WTC11 (cell line): ENCODE measurements around the gene TNNI3K. TPM values are rescaled to one million over a fixed set of nuclear protein-coding genes. Genes with fewer than 3 reads are reported as not detected.

Experiments used
- ATAC-seq: fragments of 200-7000 bp; cut with Tn5 transposase; 2 replicates; pipeline ENCODE4 v1.10.0; 2021; ENCODE audit warnings: mild to moderate bottlenecking, moderate library complexity
- CTCF ChIA-PET: fragments of 300-600 bp; sonication (Branson Sonifier 250); formaldehyde crosslinking; loops from one replicate; lab custom pipeline; 2021; ENCODE audit warnings: antibody characterized with exemption; lab: Charles Lee
- POLR2A ChIA-PET: fragments of 350-600 bp; sonication (Branson Sonifier 250); formaldehyde crosslinking; loops from one replicate; lab custom pipeline; 2021; ENCODE audit warnings: antibody characterized with exemption; lab: Charles Lee
- DNase-seq: peaks from one replicate; pipeline ENCODE4 v3.0.0; 2021; ENCODE audit warnings: low spot score
- H3K27ac Mint-ChIP-seq: 2 replicates; pipeline ENCODE4 v1.8.0; 2021; ENCODE audit warnings: mixed read lengths
- H3K27me3 Mint-ChIP-seq: 2 replicates; pipeline ENCODE4 v1.8.0; 2021; ENCODE audit warnings: low read depth, mild to moderate bottlenecking, moderate library complexity, mixed read lengths
- H3K36me3 Mint-ChIP-seq: 2 replicates; pipeline ENCODE4 v1.8.0; 2021; ENCODE audit warnings: mixed read lengths
- H3K4me1 Mint-ChIP-seq: 2 replicates; pipeline ENCODE4 v1.8.0; 2022; ENCODE audit warnings: mixed read lengths
- H3K4me3 Mint-ChIP-seq: 2 replicates; pipeline ENCODE4 v1.8.0; 2021; ENCODE audit warnings: mild to moderate bottlenecking, moderate library complexity, mixed read lengths
- H3K9me3 Mint-ChIP-seq: 2 replicates; pipeline ENCODE4 v1.8.0; 2021; ENCODE audit warnings: mixed read lengths
- CBFB ChIP-seq: sonication (generic); formaldehyde crosslinking; IDR thresholded peaks from 2 replicates; pipeline ENCODE4 v1.8.1; 2022; ENCODE audit warnings: mild to moderate bottlenecking, low read depth, missing genetic modification reagents
- E2F4 ChIP-seq: sonication (generic); formaldehyde crosslinking; IDR thresholded peaks from 2 replicates; pipeline ENCODE4 v1.8.1; 2022; ENCODE audit warnings: low read depth, mild to moderate bottlenecking, moderate library complexity, missing genetic modification reagents, borderline replicate concordance
- EMX1 ChIP-seq: fragments of 250-450 bp; sonication (Bioruptor Pico); IDR thresholded peaks from 2 replicates; pipeline ENCODE4 v1.8.0; 2021; ENCODE audit warnings: mild to moderate bottlenecking
- ESRRA ChIP-seq: sonication (generic); formaldehyde crosslinking; IDR thresholded peaks from 2 replicates; pipeline ENCODE4 v1.8.1; 2022; ENCODE audit warnings: mild to moderate bottlenecking, missing genetic modification reagents, borderline replicate concordance
- FOXJ3 ChIP-seq: sonication (generic); formaldehyde crosslinking; IDR thresholded peaks from 2 replicates; pipeline ENCODE4 v1.9.0; 2021; ENCODE audit warnings: missing genetic modification reagents, mild to moderate bottlenecking, borderline replicate concordance
- JUN ChIP-seq: sonication (generic); formaldehyde crosslinking; IDR thresholded peaks from 2 replicates; pipeline ENCODE4 v1.8.0; 2023; ENCODE audit warnings: mild to moderate bottlenecking, missing genetic modification reagents
- PRDM15 ChIP-seq: sonication (generic); formaldehyde crosslinking; IDR thresholded peaks from 2 replicates; pipeline ENCODE4 v1.8.0; 2022; ENCODE audit warnings: missing genetic modification reagents
- PREB ChIP-seq: sonication (generic); formaldehyde crosslinking; IDR thresholded peaks from 2 replicates; pipeline ENCODE4 v1.8.1; 2022; ENCODE audit warnings: mild to moderate bottlenecking, missing genetic modification reagents, moderate library complexity, borderline replicate concordance
- RORB ChIP-seq: fragments of 250-450 bp; sonication (Bioruptor Pico); IDR thresholded peaks from 2 replicates; pipeline ENCODE4 v1.9.0; 2021; ENCODE audit warnings: mild to moderate bottlenecking
- TCF7 ChIP-seq: sonication (generic); formaldehyde crosslinking; IDR thresholded peaks from 2 replicates; pipeline ENCODE4 v1.8.0; 2022; ENCODE audit warnings: mild to moderate bottlenecking, low read depth, missing genetic modification reagents, moderate library complexity
- TEAD4 ChIP-seq: sonication (generic); formaldehyde crosslinking; IDR thresholded peaks from 2 replicates; pipeline ENCODE4 v1.8.0; 2022; ENCODE audit warnings: mild to moderate bottlenecking, missing genetic modification reagents
- USF2 ChIP-seq: sonication (generic); formaldehyde crosslinking; IDR thresholded peaks from 2 replicates; pipeline ENCODE4 v1.8.1; 2023; ENCODE audit warnings: mild to moderate bottlenecking, missing genetic modification reagents, moderate library complexity
- ZNF138 ChIP-seq: sonication (generic); formaldehyde crosslinking; conservative IDR thresholded peaks from 2 replicates; pipeline ENCODE4 v1.8.1; 2022; ENCODE audit warnings: mild to moderate bottlenecking, moderate library complexity, missing genetic modification reagents
- ZNF232 ChIP-seq: sonication (generic); formaldehyde crosslinking; IDR thresholded peaks from 2 replicates; pipeline ENCODE4 v1.8.0; 2022; ENCODE audit warnings: mild to moderate bottlenecking, missing genetic modification reagents
- ZNF263 ChIP-seq: sonication (generic); formaldehyde crosslinking; IDR thresholded peaks from 2 replicates; pipeline ENCODE4 v1.8.1; 2022; ENCODE audit warnings: low read depth, mild to moderate bottlenecking, moderate library complexity, missing genetic modification reagents
- ZNF317 ChIP-seq: sonication (generic); formaldehyde crosslinking; IDR thresholded peaks from 2 replicates; pipeline ENCODE4 v1.8.1; 2023; ENCODE audit warnings: low read depth, mild to moderate bottlenecking, moderate library complexity, missing genetic modification reagents, borderline replicate concordance
- ZNF423 ChIP-seq: fragments of 250-450 bp; sonication (Bioruptor Pico); IDR thresholded peaks from 2 replicates; pipeline ENCODE4 v2.1.2; 2022; ENCODE audit warnings: mild to moderate bottlenecking, moderate library complexity
- total RNA-seq: library from RNA; stranded (reverse); gene quantifications from 3 replicates; pipeline ENCODE4 v1.2.3, GENCODE V29; 2021
- TF ChIP-seq, protein P1 (sequence below): sonication (generic); formaldehyde crosslinking; IDR thresholded peaks from 2 replicates; pipeline ENCODE4 v1.8.0; 2023; ENCODE audit warnings: missing genetic modification reagents
- TF ChIP-seq, protein P2 (sequence below): sonication (generic); formaldehyde crosslinking; IDR thresholded peaks from 2 replicates; pipeline ENCODE4 v1.8.1; 2022; ENCODE audit warnings: missing genetic modification reagents, borderline replicate concordance
- TF ChIP-seq, protein P3 (sequence below): fragments of 250-450 bp; sonication (Bioruptor Pico); IDR thresholded peaks from 2 replicates; pipeline ENCODE4 v2.1.2; 2022; ENCODE audit warnings: mild to moderate bottlenecking, moderate library complexity
- TF ChIP-seq, protein P4 (sequence below): sonication (generic); formaldehyde crosslinking; IDR thresholded peaks from 2 replicates; pipeline ENCODE4 v1.8.1; 2023; ENCODE audit warnings: mild to moderate bottlenecking, missing genetic modification reagents, moderate library complexity

TNNI3K gene
- total RNA-seq, 1 experiment from 2014 or later: 0.07 TPM

DNA sequence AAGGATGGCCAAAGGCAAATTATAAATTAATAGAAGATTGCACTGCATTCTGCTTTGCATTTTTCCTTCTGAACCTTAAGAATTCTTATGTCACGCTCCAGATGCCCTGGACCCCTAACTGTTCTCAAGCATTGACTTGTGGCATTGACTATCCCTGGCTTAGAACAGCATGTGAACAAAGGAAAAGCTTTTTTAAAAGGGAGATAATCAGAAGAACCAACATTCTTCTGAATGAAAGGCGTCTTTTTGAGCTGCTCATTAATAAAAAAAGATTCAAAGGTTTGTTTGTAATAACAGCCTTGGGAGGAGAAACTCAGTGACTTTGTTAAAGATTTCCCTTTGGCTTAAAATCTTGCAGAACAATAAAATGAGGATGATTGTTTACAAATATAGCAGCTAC, 105.5 kb downstream of the TNNI3K start (continued):
- TF ChIP-seq, protein P1, sequence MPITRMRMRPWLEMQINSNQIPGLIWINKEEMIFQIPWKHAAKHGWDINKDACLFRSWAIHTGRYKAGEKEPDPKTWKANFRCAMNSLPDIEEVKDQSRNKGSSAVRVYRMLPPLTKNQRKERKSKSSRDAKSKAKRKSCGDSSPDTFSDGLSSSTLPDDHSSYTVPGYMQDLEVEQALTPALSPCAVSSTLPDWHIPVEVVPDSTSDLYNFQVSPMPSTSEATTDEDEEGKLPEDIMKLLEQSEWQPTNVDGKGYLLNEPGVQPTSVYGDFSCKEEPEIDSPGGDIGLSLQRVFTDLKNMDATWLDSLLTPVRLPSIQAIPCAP (CRISPR knock-in tag): no peak
- no peak for TF ChIP-seq ZNF138 (CRISPR knock-in tag)
- TF ChIP-seq FOXJ3: no peak

GRCh38 chr1:74341702-74342339, 106.6 kb downstream of the TNNI3K start:
- ATAC-seq: no peak
- TF ChIP-seq PRDM15 (CRISPR knock-in tag): no peak
- TF ChIP-seq USF2: no peak
- no peak for TF ChIP-seq JUN (CRISPR knock-in tag)
- TF ChIP-seq E2F4: no peak
- no peak for TF ChIP-seq ZNF423 (CRISPR knock-in tag)
- no peak for TF ChIP-seq CBFB
- no peak for TF ChIP-seq ZNF138 (CRISPR knock-in tag)
- TF ChIP-seq ZNF263: no peak
- no peak for TF ChIP-seq ESRRA (CRISPR knock-in tag)
- no peak for TF ChIP-seq RORB
- TF ChIP-seq, protein P2, sequence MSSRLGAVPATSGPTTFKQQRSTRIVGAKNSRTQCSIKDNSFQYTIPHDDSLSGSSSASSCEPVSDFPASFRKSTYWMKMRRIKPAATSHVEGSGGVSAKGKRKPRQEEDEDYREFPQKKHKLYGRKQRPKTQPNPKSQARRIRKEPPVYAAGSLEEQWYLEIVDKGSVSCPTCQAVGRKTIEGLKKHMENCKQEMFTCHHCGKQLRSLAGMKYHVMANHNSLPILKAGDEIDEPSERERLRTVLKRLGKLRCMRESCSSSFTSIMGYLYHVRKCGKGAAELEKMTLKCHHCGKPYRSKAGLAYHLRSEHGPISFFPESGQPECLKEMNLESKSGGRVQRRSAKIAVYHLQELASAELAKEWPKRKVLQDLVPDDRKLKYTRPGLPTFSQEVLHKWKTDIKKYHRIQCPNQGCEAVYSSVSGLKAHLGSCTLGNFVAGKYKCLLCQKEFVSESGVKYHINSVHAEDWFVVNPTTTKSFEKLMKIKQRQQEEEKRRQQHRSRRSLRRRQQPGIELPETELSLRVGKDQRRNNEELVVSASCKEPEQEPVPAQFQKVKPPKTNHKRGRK (CRISPR knock-in tag): no peak
- no peak for TF ChIP-seq ZNF317 (CRISPR knock-in tag)
- TF ChIP-seq, protein P3, sequence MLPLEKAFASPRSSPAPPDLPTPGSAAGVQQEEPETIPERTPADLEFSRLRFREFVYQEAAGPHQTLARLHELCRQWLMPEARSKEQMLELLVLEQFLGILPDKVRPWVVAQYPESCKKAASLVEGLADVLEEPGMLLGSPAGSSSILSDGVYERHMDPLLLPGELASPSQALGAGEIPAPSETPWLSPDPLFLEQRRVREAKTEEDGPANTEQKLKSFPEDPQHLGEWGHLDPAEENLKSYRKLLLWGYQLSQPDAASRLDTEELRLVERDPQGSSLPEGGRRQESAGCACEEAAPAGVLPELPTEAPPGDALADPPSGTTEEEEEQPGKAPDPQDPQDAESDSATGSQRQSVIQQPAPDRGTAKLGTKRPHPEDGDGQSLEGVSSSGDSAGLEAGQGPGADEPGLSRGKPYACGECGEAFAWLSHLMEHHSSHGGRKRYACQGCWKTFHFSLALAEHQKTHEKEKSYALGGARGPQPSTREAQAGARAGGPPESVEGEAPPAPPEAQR (CRISPR knock-in tag): no peak
- TF ChIP-seq EMX1 (CRISPR knock-in tag): no peak
- no peak for TF ChIP-seq TEAD4 (CRISPR knock-in tag)
- TF ChIP-seq, protein P4, sequence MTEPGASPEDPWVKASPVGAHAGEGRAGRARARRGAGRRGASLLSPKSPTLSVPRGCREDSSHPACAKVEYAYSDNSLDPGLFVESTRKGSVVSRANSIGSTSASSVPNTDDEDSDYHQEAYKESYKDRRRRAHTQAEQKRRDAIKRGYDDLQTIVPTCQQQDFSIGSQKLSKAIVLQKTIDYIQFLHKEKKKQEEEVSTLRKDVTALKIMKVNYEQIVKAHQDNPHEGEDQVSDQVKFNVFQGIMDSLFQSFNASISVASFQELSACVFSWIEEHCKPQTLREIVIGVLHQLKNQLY (CRISPR knock-in tag): no peak
- no peak for TF ChIP-seq PREB (CRISPR knock-in tag)
- no peak for TF ChIP-seq ZNF232
- no peak for TF ChIP-seq TCF7 (CRISPR knock-in tag)
- CTCF ChIA-PET: no interaction called here
- POLR2A ChIA-PET: no interaction called here
- H3K9me3 Mint-ChIP-seq: peaks cover 4% of the 10 kb centered on the region; the same call in 1 of the 2 replicates
- no peaks in the 10 kb centered on the region for H3K36me3 Mint-ChIP-seq
- H3K27me3 Mint-ChIP-seq: no peaks in the 10 kb centered on the region
- H3K27ac Mint-ChIP-seq: no peak overlapping the region
- H3K4me3 Mint-ChIP-seq: no peak overlapping the region
- H3K4me1 Mint-ChIP-seq: no peaks in the 10 kb centered on the region
- DNase-seq: no peak
